K562 (cell line): Measurements from ENCODE around the gene TOM1L2. TPM values are rescaled to one million over a fixed set of nuclear protein-coding genes. Genes with fewer than 3 reads are reported as not detected.

Source experiments
- CEBPB ChIP-seq: fragments of 450-650 bp; IDR thresholded peaks from 2 replicates; pipeline ENCODE4 v1.6.1; 2016; ENCODE audit warnings: missing genetic modification characterization, missing compliant biosample characterization
- E2F3 ChIP-seq: fragments of 250-450 bp; sonication (Bioruptor Pico); IDR thresholded peaks from 2 replicates; pipeline ENCODE4 v1.4.0; 2020; ENCODE audit warnings: mild to moderate bottlenecking
- KDM4B ChIP-seq, 2 experiments: fragments of 450-650 bp in 1 of 2; sonication (generic) in 1 of 2; IDR thresholded peaks; 2 replicates each; pipeline ENCODE4 v1.6.1; 2016 to 2017; ENCODE audit warnings: borderline replicate concordance in 2 of 2, antibody characterized with exemption in 1 of 2, low read depth in 1 of 2, mild to moderate bottlenecking in 1 of 2
- MEIS2 ChIP-seq: fragments of 450-650 bp; IDR thresholded peaks from 2 replicates; pipeline ENCODE4 v1.6.1; 2014; ENCODE audit warnings: mild to moderate bottlenecking; ENCODE audit not compliant: partially characterized antibody
- NFE2L1 ChIP-seq: fragments of 450-650 bp; IDR thresholded peaks from 2 replicates; pipeline ENCODE4 v1.6.1; 2016; ENCODE audit warnings: missing genetic modification characterization, low read depth, mild to moderate bottlenecking, missing compliant biosample characterization, moderate library complexity, borderline replicate concordance
- SIX5 ChIP-seq, 2 experiments: IDR thresholded peaks; 2 replicates each; pipeline ENCODE4 v1.6.1; 2011; ENCODE audit warnings: low read length in 2 of 2, borderline replicate concordance in 1 of 2, low read depth in 1 of 2, mild to moderate bottlenecking in 1 of 2, moderate library complexity in 1 of 2; ENCODE audit not compliant: insufficient read depth in 1 of 2
- TAF15 ChIP-seq: fragments of 200-400 bp; formaldehyde crosslinking; IDR thresholded peaks from 2 replicates; pipeline ENCODE4 v1.6.1; 2017; ENCODE audit warnings: mild to moderate bottlenecking, low read depth, low read length, moderate library complexity
- U2AF2 ChIP-seq: fragments of 200-400 bp; formaldehyde crosslinking; optimal IDR thresholded peaks from 2 replicates; pipeline ENCODE3; 2017; ENCODE audit warnings: low read depth, mild to moderate bottlenecking, low read length
- XRCC4 ChIP-seq: IDR thresholded peaks from one replicate; pipeline ENCODE4 v1.6.1; 2011; ENCODE audit not compliant: insufficient read depth, insufficient read length; ENCODE audit errors: extremely low read depth
- ZNF174 ChIP-seq: fragments of 250-450 bp; sonication (Bioruptor Pico); IDR thresholded peaks from 2 replicates; pipeline ENCODE4 v1.4.0; 2020; ENCODE audit warnings: mild to moderate bottlenecking
- ZNF217 ChIP-seq: sonication (generic); formaldehyde crosslinking; IDR thresholded peaks from 2 replicates; pipeline ENCODE4 v1.8.0; 2022; ENCODE audit warnings: mild to moderate bottlenecking, missing genetic modification reagents
- ZNF395 ChIP-seq: fragments of 200-800 bp; sonication (Bioruptor generic); IDR thresholded peaks from 2 replicates; pipeline ENCODE4 v1.6.1; 2017; ENCODE audit warnings: missing genetic modification characterization, missing compliant biosample characterization
- ZNF699 ChIP-seq: fragments of 250-450 bp; sonication (Bioruptor Pico); IDR thresholded peaks from 2 replicates; pipeline ENCODE4 v1.8.0; 2021; ENCODE audit warnings: mild to moderate bottlenecking, moderate library complexity; ENCODE audit not compliant: insufficient replicate concordance
- polyA plus RNA-seq, 8 experiments: library from polyadenylated mRNA; depleted of rRNA in 4 of 8; stranded (reverse) in 5 of 8; unstranded in 3 of 8; fragments of >200 nt; fragmentation: Nextera tagmentation in 2 of 8; fragmentation: Illumina TruSeq in 1 of 8; extraction: Ambion mirVana in 2 of 8; extraction: Trizol in 1 of 8; gene quantifications; 2 replicates each; pipeline versions ENCODE4 v1.2.1 to v1.2.3, GENCODE V29; 2011 to 2014; ENCODE audit warnings: inconsistent platforms in 1 of 8, missing spikeins in 1 of 8
- total RNA-seq, 7 experiments: library from RNA; depleted of rRNA in 6 of 7; stranded (reverse); fragments of >200 nt in 6 of 7; fragmentation: Illumina TruSeq in 2 of 7; extraction: Trizol in 2 of 7; gene quantifications; 2 replicates each; pipeline versions ENCODE4 v1.2.1 to v1.2.3, GENCODE V29; 2011 to 2021; ENCODE audit warnings: low replicate concordance in 1 of 7
- TF ChIP-seq, protein P1 (sequence below): fragments of 450-650 bp; formaldehyde crosslinking; IDR thresholded peaks from 2 replicates; pipeline ENCODE4 v1.4.0; 2020; ENCODE audit warnings: mild to moderate bottlenecking, moderate library complexity
- TF ChIP-seq, protein P2 (sequence below): fragments of 450-650 bp; IDR thresholded peaks from 2 replicates; pipeline ENCODE4 v1.6.1; 2016; ENCODE audit warnings: missing biosample characterization, missing genetic modification characterization

TOM1L2 gene
- total and polyA plus RNA-seq, 9 of the 15 experiments (the other 6 are each of a cell fraction or from before 2014, with no cell fraction given) = 0.07 to 6.0 (median 2.5) TPM

DNA sequence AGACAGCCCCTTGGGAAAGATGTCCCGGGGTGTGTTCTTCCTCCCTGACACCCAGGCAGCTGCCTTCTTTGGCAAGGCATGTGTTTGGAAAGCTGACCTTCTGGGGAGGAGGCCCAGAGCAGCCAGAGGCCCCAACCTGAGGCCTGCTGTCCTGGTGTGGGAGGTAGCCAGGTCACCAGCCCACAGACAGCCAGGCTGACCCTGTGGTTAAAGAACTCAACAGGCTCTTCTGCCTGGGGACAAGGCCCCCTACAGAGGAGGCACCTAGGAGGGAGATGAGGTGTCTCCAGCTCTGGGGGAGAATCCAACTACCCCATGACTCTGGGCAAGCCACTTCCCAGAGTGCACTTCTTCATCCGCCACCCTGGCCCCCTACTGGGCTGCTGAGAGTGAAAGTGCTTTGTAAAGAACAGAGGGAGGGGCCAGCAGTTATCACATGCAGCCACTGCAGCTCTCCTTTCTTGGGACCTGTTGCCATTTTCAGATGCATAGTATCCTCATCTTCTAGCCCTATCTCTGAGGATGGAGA, 122.3 kb downstream of the TOM1L2 start (continued):
- TF ChIP-seq NFE2L1 (tag) = peak; percentile 5; the same call in 1 of the 2 replicates
- TF ChIP-seq ZNF699 (CRISPR knock-in tag) = no peak
- no peak for TF ChIP-seq ZNF217 (CRISPR knock-in tag)
- TF ChIP-seq, protein P1, sequence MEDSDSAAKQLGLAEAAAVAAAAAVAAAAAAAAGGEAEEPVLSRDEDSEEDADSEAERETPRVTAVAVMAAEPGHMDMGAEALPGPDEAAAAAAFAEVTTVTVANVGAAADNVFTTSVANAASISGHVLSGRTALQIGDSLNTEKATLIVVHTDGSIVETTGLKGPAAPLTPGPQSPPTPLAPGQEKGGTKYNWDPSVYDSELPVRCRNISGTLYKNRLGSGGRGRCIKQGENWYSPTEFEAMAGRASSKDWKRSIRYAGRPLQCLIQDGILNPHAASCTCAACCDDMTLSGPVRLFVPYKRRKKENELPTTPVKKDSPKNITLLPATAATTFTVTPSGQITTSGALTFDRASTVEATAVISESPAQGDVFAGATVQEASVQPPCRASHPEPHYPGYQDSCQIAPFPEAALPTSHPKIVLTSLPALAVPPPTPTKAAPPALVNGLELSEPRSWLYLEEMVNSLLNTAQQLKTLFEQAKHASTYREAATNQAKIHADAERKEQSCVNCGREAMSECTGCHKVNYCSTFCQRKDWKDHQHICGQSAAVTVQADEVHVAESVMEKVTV (CRISPR knock-in tag) = 0 out of 2 replicates have a peak, but pooled peaks have one; percentile 21
- TF ChIP-seq, protein P2, sequence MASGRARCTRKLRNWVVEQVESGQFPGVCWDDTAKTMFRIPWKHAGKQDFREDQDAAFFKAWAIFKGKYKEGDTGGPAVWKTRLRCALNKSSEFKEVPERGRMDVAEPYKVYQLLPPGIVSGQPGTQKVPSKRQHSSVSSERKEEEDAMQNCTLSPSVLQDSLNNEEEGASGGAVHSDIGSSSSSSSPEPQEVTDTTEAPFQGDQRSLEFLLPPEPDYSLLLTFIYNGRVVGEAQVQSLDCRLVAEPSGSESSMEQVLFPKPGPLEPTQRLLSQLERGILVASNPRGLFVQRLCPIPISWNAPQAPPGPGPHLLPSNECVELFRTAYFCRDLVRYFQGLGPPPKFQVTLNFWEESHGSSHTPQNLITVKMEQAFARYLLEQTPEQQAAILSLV = peak; percentile 64
- TF ChIP-seq SIX5 (IDR thresholded peaks at IDR 0.05; ENCODE audit: borderline replicate concordance in 1 of 2, insufficient read depth in 1 of 2, low read depth in 1 of 2, low read length in 2 of 2) = no peak
- TF ChIP-seq CEBPB (tag) = no peak
- no peak for TF ChIP-seq KDM4B (IDR thresholded peaks at IDR 0.05; ENCODE audit: borderline replicate concordance in 2 of 2, low read depth in 1 of 2)
- no peak for TF ChIP-seq MEIS2
- TF ChIP-seq ZNF395 (CRISPR knock-in tag) = peak; percentile 93
- peak; percentile 80; the same call in 1 of the 2 replicates for TF ChIP-seq E2F3
- no peak for TF ChIP-seq TAF15
- TF ChIP-seq XRCC4 = no peak
- TF ChIP-seq U2AF2 = no peak
- TF ChIP-seq ZNF174 (CRISPR knock-in tag) = no peak
